NCI-H1694 (cell line): Measurements from ENCODE around the gene TUBB6.

Experiments
- DNase-seq: peaks from one replicate; lab custom pipeline; 2025; lab: John Stamatoyannopoulos, UW

The TUBB6 gene

DNA sequence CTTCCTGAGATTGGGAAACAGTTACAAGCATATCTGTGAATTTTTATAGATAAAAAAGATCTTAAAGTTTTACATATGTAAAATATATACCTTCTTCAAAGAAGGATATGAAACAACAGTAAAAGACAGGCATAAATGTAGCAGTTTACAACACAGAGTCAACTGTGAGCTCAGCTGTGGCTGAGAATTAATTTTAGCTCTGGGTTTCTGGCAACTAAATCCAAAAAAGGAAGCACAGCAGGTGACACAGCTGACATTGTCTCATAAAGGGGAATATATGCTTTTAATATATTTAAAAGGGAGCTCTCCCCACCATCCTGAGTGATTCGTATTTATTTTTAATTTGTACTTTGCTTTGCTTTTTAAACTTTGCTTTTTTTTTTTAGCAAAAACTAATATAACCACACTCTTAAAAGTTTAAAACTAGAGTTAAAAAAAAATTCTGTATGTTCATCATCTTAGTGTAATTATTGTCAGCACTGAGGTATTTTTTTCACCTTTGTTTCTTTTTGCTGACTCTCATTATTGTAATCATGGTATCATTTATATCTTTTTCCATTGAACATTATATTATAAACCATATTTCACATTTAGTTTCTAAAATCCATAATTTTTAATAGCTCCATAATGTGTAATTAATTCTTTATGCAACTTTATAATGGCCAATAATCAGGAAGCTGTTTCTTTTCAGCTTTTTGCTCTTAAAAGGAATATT lies 6.7 kb downstream of the TUBB6 start:
- no peak for DNase-seq

DNA sequence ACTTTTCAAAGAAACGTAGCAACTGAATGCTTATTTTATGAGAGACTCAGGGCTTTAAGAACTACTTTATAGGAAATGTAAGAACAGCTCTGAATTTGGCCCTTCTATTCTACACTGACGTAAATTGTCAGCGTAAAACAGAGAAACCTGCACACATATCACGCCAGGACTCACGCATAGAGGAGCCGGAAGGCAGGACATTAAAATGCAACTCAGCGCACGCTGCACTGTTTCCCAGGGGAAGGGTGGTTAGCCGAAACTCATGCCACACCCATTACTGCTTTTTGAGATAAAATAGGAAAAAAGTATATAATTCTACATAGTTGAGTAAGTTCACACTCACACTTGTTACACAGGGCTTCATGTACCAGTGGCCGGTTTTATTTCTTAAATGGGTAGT lies 7.4 kb downstream of the TUBB6 start:
- no peak for DNase-seq

DNA sequence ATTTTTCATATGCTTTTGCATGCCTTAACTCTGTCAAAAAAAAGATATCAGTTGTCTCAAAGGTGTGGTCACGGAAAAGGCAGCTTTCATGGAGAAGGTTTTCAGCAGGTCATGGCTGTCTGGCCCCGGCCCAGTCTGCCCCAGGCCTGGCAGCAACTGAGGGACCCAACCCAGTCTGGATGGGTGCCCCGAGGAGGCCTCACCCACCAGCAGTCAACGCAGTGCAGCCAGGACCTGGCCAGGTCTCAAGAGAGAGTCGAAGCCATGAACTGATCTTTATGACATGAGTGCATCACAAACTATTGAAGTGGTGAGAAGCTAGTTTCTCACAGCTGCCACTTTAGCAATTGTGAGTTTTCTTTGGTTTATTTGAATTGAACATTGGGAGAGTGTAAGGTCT lies 7.9 kb downstream of the TUBB6 start:
- DNase-seq = no peak

DNA sequence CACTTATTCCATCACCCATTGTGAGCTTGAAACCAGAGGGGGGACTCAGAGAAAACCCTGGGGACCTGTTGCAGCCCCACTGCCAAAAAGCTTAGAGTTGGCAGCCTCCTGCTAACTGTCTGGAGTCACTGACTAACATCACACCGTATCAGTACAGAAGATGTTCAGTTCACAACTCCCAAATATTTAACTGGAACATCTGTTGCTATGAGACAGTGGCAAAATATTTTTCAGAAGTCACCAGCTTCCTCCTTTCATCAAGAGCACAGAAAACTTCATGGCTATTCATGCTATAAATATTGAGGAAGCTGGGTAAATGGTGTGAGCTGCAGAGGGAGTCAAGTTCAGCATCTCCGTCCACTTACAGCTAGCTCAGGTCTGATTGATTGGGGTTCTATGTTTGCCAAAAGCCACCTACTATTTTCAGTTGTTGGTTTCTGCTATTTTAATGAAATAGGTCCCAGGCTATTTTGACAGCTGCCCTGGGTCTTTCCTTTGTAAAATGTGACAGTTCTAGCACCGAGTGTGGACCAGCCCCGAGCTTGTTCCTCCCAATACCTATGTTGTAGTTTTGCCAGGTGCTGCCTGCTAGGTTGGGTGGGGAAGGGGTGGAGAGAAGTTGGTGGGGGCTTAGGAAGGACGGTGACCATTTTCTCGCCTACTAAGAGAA lies 9.8 kb downstream of the TUBB6 start:
- DNase-seq = no peak

DNA sequence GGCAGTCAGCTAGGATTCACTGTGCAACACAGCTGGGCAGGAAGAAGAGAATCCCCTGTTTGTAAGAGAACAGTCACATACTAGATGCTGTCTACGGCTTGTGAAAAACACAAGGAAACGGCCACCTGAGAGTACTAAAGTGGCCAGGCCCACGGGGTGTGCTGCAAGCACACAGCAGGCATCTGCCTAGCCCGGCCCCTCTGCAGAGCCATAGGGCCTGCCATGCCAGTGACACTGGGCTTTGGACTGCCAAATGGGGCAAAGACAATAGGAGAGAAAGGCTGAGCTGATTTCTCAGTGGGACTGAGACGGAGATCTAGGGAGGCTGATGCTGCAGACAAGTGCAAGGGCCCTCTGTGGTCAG lies 10.3 kb downstream of the TUBB6 start:
- DNase-seq = no peak

DNA sequence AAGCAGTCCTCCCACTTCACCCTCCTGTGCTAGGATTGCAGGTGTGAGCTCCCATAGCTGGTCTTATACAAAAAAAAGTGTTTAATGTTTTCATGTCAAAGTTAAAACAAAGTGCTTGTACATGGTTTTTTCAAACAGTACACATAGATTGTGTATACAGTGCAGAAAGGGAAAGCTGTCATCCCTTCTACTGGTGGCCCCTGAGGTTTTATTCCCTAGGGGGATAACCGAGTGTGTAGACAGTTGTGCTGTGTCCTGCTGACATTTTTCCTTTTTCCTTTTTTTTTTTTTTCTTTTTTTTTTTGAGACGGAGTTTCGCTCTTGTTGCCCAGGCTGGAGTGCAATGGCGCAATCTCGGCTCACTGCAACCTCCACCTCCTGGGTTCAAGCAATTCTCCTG lies 10.8 kb downstream of the TUBB6 start:
- no peak for DNase-seq

DNA sequence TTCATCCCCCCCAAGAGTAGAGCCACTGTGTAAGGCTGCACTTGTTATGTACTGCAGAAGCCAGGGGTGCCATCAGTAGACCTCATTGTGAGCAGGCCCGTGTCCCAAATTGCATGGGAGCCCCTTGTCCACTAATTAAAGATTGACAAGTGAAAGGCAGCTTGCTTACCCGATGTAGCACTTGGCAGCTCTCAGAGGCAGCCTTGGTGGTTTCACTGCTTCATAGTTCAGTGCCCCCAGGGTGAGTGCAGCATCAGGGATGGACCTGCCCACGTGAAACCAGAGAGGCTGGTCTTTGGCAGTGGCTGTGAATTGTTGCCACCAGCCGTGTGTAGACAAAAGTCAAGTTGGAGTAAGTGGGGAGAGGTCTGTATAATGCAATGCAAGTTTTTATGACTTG lies 13.3 kb downstream of the TUBB6 start:
- no peak for DNase-seq

DNA sequence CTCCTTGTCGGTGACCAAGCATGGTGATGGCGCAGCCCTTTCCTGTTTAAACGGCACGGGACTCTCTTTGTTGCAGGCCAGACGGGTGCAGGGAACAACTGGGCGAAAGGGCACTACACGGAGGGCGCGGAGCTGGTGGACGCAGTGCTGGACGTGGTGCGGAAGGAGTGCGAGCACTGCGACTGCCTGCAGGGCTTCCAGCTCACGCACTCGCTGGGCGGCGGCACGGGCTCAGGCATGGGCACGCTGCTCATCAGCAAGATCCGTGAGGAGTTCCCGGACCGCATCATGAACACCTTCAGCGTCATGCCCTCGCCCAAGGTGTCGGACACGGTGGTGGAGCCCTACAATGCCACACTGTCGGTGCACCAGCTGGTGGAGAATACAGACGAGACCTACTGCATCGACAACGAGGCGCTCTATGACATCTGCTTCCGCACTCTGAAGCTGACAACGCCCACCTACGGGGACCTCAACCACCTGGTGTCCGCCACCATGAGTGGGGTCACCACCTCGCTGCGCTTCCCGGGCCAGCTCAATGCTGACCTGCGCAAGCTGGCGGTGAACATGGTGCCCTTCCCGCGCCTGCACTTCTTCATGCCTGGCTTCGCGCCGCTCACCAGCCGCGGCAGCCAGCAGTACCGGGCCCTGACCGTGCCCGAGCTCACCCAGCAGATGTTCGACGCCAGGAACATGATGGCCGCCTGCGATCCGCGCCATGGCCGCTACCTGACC lies 17.1 kb downstream of the TUBB6 start:
- DNase-seq = no peak

DNA sequence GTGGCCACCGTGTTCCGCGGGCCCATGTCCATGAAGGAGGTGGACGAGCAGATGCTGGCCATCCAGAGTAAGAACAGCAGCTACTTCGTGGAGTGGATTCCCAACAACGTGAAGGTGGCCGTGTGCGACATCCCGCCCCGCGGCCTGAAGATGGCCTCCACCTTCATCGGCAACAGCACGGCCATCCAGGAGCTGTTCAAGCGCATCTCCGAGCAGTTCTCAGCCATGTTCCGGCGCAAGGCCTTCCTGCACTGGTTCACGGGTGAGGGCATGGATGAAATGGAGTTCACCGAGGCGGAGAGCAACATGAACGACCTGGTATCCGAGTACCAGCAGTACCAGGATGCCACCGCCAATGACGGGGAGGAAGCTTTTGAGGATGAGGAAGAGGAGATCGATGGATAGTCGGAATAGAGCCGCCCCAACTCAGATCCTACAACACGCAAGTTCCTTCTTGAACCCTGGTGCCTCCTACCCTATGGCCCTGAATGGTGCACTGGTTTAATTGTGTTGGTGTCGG lies 17.7 kb downstream of the TUBB6 start:
- DNase-seq = no peak

DNA sequence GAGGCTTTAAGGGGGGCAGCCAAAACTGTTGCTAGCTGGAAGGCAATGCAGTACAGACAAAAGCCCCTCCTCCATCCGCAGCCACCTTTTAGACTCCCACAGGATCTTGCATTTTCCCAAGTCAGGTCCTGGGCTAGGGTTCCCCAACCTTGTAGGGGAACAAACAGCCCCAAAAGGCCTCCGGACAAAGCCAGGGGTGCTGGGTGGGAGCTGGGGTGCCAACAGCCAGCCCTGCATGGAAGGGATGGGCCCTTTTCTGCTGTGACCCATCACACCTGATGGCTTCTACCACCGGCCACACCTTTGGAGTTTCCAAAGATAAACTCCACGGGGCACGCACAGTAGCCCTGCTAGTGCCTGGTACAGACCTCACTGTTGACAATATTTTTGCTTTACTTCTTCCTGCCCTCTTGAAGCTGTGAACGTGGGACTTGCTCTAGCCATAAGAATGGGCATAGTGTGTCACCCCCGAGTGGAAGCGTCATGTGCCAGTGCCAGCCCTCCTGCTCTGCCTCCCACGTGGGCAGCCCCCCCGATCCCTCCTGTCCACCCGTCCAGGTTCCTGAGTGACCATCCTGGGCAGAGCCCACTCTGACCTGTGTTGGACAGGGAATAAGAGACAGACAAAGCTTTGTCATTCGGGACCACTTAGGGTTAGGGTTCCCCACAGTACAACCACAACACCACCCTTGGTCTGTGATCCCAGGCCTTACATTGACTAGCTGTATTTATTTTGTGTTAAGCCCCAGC lies 18.8 kb downstream of the TUBB6 start:
- DNase-seq = no peak

DNA sequence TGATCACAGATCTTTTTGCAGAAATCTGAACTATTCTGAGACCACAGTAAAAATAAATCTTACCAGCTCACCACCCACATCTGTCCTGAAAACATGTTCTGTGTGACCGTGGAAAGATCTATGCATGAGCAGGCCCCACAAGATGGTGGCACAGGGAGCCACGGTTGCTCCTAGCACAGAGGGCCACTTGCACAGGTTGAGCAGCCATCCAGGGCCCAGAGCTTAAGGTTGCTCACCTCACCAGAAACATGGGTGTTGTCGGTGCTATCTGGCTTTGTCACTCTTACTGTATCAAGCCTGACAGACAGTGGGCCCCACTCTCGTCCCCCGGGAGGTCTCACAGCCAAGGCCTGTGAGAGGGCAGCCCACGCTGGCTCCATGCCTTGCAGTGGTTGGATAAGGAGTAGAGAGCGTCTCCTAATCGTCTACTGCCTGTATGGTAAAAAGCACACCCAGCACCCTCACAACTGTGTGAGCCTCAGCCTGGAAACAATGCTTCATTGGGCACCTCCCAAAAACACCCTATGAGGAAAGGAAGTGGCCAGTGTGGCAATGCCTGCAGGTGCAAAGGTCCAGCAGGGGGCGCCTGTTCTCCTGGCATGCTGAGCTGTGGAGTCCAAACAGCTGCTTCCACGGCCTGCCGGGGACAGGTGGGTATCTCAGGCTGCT lies 19.6 kb downstream of the TUBB6 start:
- no peak for DNase-seq

DNA sequence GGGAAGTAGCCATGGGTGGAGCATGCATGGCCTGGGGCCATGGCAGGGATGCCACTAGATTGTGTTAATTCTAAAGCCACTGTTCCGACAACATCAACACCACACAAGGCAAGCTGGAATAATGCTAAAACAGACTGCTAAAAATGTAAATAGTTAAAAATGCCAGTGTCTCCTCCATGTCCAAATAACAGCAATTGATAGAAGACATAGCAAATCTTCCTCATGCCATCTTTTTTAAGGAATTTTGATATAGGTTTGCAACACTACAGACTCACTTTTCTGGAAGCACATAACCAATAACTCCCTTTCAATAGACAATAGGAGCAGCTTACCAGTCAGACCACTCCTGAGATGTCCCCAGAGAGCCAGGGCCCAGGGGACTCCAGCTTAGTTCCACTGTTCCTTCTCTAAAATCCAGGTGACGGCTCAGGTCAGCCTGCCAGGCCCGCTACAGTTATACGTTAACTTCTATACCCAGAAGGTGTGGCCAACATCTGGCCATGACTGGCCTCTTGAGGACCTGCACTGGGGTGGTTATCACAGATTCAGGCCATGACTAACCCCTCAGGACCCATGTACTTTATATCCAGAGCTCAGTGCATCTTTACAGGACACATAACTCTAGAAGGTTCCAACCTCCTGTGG lies 20.3 kb downstream of the TUBB6 start:
- DNase-seq = no peak

DNA sequence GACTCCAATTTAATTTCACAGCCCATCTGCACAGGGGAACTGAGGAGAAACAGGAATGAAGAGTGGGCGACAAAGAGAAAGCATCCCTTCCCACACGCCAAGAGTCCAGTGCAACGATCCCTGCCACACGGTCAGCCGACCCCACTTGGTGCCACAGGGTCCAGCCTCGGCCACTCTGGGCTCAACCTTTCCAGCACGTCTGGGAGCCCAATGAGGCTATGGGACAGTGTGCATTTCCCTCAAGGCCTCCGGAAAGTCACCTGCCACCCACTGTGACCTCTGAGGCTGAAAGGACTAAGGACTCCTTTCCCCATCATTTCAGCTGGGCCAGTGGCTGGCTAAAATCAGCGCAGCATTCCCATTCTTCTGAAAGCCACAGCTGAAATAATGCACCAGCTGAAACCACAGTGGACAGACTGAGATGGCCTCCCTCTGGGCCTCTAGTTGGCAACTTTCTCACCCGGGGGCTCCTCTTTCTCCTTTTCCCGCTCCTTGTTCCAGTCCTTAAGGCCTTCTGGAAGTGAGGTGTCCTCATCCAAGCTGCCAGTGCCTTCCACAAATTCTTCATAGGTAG lies 21.2 kb downstream of the TUBB6 start:
- DNase-seq = no peak

DNA sequence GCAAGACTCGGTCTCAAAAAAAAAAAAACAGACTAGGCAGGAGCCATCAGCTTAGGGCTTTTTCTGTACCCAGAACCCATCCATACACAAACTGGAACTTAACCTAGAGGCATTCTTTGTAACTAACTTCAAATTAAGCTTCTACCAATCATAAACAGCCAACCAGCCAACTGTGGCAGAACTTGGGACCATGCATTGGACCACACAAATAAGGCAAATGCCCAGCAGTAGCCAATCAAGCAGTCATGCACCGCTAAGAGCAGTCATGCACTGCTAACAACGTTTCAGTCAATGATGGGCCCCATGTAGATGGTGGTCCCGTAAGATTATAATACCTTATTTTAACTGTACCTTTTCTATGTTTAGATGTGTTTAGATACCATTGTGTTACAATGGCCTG lies 22.7 kb downstream of the TUBB6 start:
- no peak for DNase-seq

DNA sequence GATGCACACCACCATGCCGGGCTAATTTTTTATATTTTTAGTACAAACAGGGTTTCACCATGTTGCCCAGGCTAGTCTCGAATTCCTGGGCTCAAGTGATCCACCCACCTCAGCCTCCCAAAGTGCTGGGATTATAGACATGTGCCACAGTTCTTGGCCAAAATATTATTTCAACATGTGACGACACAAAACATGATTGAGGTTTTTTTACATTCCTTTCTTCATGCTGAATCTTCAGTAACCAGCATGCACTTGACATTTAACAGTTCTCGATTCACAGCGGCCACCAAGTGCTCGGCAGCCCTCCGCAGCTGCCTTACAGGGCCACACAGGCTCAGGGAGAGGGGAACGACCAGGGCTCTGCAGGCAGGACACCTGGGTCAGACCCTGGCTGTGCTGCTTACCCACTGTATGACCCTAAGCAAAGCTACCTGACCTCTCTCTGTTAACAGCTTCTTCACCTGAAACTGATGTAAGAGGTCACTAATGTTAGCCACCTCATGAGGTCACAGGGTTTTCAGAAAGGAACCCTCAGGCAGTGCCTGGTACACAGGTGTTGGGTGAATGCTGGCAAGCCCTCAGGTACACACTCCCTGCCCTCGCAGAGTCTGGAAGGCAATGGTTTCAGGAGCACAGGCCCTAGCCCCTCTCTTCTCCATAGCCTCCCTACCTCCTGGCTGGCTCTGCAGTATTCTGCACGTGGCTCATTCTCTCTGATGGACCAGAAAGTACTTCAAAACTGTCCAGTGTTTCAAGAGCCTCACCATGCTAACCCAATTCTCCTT lies 25.7 kb downstream of the TUBB6 start:
- no peak for DNase-seq

DNA sequence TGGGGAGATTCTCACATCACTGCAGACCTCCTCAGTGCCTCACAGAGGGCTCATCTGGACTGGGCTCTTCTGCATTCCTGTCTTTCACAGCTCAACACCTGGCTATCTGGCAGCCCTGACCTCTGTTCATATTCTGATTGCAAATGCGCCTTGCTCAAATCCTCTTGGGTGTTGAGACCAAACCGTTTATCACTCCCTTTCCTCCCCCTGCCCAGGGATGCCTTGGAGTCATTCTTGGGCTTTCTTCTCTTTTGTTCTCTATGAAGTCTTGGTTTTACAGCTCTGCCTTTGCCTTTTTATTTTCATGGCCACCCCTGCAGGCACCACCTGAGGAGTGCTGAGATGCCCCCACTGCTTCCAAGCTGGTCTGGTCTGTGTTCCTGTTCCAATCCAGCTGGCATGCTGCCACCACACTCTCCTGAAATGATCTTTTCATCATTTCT lies 26.3 kb downstream of the TUBB6 start:
- DNase-seq = no peak

DNA sequence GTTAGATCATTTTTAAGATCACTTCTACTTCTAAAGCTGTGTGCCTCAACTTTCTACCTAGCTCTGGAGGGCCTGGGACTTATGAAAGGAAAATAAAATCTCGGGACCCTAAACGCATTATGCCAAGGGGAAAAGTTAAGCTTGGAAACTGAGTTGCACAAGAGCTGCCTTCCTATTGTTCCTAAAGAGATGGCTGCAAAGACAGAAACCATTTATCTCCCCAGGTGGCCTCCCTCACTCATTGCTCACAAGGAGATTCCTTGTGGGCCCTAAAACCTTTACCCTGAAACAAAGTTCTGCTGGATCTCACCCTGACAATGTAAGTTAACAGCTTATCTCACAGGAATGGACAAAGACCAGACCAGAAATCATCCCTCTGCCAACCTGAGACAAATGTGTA lies 26.8 kb downstream of the TUBB6 start:
- no peak for DNase-seq

DNA sequence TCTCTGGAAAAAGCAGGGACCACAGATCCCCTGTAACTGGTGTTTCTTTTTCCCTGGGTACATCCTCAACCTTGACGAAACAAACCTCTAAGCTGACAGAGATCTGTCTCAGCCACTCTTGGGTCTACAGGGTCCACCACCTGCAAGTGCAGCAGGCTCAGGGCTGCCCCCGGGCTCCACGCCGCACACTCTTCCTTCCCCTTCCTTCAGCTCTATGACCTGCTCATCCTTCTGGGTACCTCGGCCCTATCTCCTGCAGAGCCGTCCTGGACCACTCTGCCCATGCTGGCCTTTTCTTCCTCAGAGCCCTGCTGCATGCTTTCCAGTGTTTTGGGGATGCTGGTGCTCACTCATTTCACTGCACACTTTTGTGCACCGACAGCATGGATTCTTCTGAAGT lies 27.5 kb downstream of the TUBB6 start:
- no peak for DNase-seq

DNA sequence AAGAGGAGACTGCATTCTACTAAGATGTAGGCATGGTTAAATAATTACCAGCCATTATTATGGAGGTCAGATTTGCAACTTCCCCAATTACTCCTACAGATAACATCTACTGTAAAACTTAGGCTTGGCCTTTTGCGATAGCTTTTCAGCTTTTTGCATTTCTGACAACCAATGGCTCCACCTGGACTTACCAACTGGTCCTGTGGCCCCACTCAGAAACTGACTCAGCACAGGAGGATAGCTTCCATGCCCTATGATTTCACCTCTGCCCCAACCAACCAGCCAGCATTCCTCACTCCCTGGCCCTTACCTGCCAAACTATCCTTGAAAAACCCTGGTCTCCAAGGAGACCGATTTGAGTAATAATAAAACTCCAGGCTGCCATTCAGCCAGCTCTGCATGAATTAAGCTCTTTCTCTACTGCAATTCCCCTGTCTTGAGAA lies 28.2 kb downstream of the TUBB6 start:
- no peak for DNase-seq

DNA sequence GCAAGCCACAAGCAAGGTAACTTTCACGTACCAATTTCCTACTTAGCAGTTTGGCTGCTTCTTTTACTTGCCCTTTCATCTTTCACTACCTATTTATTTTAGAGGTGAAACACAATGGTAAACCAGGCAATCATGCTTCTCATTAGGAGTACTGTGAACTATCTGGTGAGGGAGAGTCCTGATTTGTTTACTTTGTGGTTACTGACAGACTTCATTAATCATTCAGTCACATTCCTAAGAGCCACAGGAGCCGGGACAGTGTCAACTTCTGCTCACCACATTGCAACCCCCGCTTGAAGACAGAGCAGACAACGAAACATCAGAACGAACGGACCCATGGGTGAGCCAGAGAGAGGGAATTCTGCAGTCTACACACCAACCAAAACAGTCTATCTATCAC lies 28.8 kb downstream of the TUBB6 start:
- DNase-seq = no peak
